ENCODE measurements around the gene FRMPD4. TPM values are rescaled to one million over a fixed set of nuclear protein-coding genes. Genes with fewer than 3 reads are reported as not detected.

Gene FRMPD4
- total and polyA plus RNA-seq, 2 experiments from 2014 or later, result 0.19 to 0.80 TPM

GRCh38 chrX:12554206-12554605 lies 415.9 kb downstream of the FRMPD4 start (continued):
- TF ChIP-seq ZNF462 (CRISPR knock-in tag; IDR thresholded peaks at IDR 0.05), result no peak

GRCh38 chrX:12563121-12563520 lies 424.8 kb downstream of the FRMPD4 start:
- no peak for ATAC-seq
- H4K20me1 ChIP-seq (replicated peaks; ENCODE audit: insufficient read depth), result no peaks in the 10 kb centered on the region
- H3K4me2 ChIP-seq, result no peak overlapping the region
- Mint-ChIP-seq H3K27me3 (ENCODE audit: insufficient read depth, low read depth, poor library complexity) (no peaks in the 10 kb centered on the region), H3K9me3 (no peaks in the 10 kb centered on the region), H3K4me1 (no peaks in the 10 kb centered on the region), H3K4me3 (no peak overlapping the region), H3K27ac (no peak overlapping the region), H3K36me3 (ENCODE audit: low read depth) (no peaks in the 10 kb centered on the region)
- no peaks in the 10 kb centered on the region for H3K36me3 ChIP-seq (ENCODE audit: insufficient read depth)
- no peaks in the 10 kb centered on the region for H3K4me1 ChIP-seq (ENCODE audit: insufficient read depth)
- no peaks in the 10 kb centered on the region for H3F3A ChIP-seq (replicated peaks; ENCODE audit: low read depth)
- no peak for DNase-seq (ENCODE audit: low spot score)
- no peak overlapping the region for H2AFZ ChIP-seq
- no peaks in the 10 kb centered on the region for H3K79me2 ChIP-seq (replicated peaks; ENCODE audit: insufficient read depth)
- H3K4me3 ChIP-seq, result no peak overlapping the region
- no peaks in the 10 kb centered on the region for H3K27me3 ChIP-seq (ENCODE audit: insufficient read depth)
- H3K9me2 ChIP-seq (ENCODE audit: insufficient read depth), result no peaks in the 10 kb centered on the region
- H3K27ac ChIP-seq (ENCODE audit: low read depth), result no peak overlapping the region
- TF ChIP-seq POLR2AphosphoS5 (IDR thresholded peaks at IDR 0.05; ENCODE audit: low read depth), result no peak
- TF ChIP-seq EZH2 (IDR thresholded peaks at IDR 0.05; ENCODE audit: low read depth, unreplicated experiment), result no peak
- TF ChIP-seq CTCF (conservative IDR thresholded peaks at IDR 0.05; ENCODE audit: low read depth in 2 of 2), result no peak
- TF ChIP-seq JUNB (IDR thresholded peaks at IDR 0.05; ENCODE audit: unreplicated experiment), result no peak
- TF ChIP-seq ETS1 (IDR thresholded peaks at IDR 0.05), result no peak
- no peak for TF ChIP-seq NANOG (IDR thresholded peaks at IDR 0.05; ENCODE audit: borderline replicate concordance)
- no peak for TF ChIP-seq ZNF114 (CRISPR knock-in tag; IDR thresholded peaks at IDR 0.05)
- no peak for TF ChIP-seq REST (IDR thresholded peaks at IDR 0.05; ENCODE audit: unreplicated experiment)
- TF ChIP-seq EZH2phosphoT487 (IDR thresholded peaks at IDR 0.05; ENCODE audit: unreplicated experiment), result no peak
- no peak for TF ChIP-seq CREB1 (CRISPR knock-in tag; IDR thresholded peaks at IDR 0.05; ENCODE audit: low read depth)

All from GM23338 (cell line).